Measurements from ENCODE around the gene TEX53. TPM values are rescaled to one million over a fixed set of nuclear protein-coding genes. Genes with fewer than 3 reads are reported as not detected.

TEX53 gene
- total RNA-seq, 1 experiment from 2014 or later = not detected

DNA sequence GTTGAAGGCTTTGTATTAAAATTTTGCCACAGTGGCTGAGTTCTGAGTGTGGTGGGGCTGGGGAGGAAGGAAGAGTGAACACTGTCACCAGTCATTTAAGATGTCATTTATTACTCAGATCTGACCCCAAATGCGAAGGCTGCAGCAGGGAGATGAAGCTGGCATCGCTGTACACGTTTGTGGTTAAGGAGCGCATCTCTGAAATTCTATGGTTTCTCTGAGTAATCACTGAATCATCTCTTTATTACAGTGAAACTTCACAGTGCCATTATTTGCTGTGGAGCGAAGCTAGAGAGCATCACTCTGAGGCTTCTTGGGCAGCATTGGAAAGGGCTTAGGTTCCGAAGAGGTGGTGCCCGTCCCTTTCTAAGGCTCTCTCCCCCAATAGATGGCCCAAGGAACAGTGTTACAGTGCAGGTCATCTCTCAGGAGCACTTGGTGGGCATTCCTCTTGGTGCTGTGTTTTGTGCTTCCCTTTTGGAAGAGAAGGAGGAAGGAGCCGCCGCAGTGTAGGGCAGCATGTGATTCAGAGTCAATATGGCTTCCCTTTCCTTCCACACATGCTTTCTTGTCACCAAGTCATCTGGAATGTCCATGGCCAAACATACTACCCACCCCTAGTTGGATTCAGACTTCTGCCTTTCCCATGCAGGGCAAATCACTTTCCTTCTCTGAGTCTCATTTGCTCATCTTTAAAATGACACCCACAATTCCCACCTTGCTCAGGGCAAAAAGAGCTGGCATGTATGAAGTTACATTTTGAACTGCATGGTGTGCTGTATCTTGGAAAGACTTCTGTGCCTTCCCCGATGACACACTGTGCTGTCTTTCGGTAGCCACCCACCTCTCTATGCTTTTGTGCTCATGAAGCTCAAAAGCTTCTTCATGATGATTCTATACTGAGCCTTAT is 33.7 kb upstream of the TEX53 start (continued):
- TF ChIP-seq, protein P1, sequence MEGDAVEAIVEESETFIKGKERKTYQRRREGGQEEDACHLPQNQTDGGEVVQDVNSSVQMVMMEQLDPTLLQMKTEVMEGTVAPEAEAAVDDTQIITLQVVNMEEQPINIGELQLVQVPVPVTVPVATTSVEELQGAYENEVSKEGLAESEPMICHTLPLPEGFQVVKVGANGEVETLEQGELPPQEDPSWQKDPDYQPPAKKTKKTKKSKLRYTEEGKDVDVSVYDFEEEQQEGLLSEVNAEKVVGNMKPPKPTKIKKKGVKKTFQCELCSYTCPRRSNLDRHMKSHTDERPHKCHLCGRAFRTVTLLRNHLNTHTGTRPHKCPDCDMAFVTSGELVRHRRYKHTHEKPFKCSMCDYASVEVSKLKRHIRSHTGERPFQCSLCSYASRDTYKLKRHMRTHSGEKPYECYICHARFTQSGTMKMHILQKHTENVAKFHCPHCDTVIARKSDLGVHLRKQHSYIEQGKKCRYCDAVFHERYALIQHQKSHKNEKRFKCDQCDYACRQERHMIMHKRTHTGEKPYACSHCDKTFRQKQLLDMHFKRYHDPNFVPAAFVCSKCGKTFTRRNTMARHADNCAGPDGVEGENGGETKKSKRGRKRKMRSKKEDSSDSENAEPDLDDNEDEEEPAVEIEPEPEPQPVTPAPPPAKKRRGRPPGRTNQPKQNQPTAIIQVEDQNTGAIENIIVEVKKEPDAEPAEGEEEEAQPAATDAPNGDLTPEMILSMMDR (IDR thresholded peaks at IDR 0.05 in 2 of 3, conservative IDR thresholded peaks at IDR 0.05 in 1 of 3; ENCODE audit: borderline replicate concordance in 1 of 3, insufficient read depth in 1 of 3, low read depth in 2 of 3, low read length in 2 of 3) = no peak
- peak; percentile 82 for TF ChIP-seq SRF (IDR thresholded peaks at IDR 0.05; ENCODE audit: low read depth)

DNA sequence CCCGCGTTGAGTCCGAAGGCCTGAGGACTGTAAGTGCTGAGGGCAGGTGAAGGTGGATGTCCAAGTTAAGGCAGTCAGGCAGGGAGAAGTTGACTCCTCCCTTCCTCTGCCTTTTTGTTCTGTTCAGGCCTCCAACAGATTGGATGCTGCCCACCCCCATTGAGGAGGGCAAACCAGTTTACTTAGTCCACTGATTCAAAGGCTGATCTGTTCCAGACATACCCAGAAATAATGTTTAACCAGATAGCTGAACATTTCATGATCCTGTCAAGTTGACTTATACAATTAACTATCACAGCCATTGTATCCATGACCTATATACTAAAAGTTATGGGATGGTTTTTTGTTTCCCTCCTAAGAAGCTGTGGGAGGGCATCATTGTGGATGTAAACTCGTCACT is 32.7 kb upstream of the TEX53 start:
- intact Hi-C loops (cut with micrococcal nuclease) = no loop called here
- H3K9ac ChIP-seq (ENCODE audit: low read length) = 0 out of 2 replicates have a peak overlapping the region, but pooled peaks have one; percentile 28
- peak overlapping the region; percentile 85 for H3K4me2 ChIP-seq (ENCODE audit: low read length)
- RAD21 ChIA-PET (ENCODE audit: low non-redundant PET in 1 of 2, low total read pairs in 2 of 2, uncharacterized antibody in 2 of 2, unreplicated experiment in 2 of 2) = interaction anchor here (0.6 kb wide), 2 partner anchors 8 to 328 kb away, joined by 3 read pairs; partner anchors contain the start of gene TEX48 (in 1 of the 2)
- BruUV-seq (replicated peaks) = no TSS peak
- POLR2A ChIA-PET = interaction anchor here (1.1 kb wide), 1 partner anchor 53 kb away, joined by 3 read pairs; no protein-coding TSS in a partner anchor
- H4K20me1 ChIP-seq (ENCODE audit: insufficient read depth) = no peaks in the 10 kb centered on the region
- no peaks in the 10 kb centered on the region for H3K9me2 ChIP-seq (ENCODE audit: insufficient read depth)
- no peak for ATAC-seq
- peaks cover 5% of the 10 kb centered on the region; the same call in 1 of the 2 replicates for H3K27me3 ChIP-seq (ENCODE audit: insufficient read depth, low read length)
- H2AFZ ChIP-seq (ENCODE audit: low read depth, low read length, poor library complexity, severe bottlenecking) = peak overlapping the region; percentile 36
- peaks cover 16 to 43% of the 10 kb centered on the region in 2 experiments for H3K4me1 ChIP-seq (ENCODE audit: control insufficient read depth in 1 of 2, insufficient read depth in 2 of 2, low read length in 2 of 2)
- no peaks in the 10 kb centered on the region for H3K36me3 ChIP-seq (ENCODE audit: control insufficient read depth in 1 of 2, insufficient read depth in 2 of 2, low read length in 2 of 2)
- no peaks in the 10 kb centered on the region for H3K79me2 ChIP-seq (ENCODE audit: insufficient read depth, low read length)
- H3K4me3 ChIP-seq (replicated peaks in 1 of 2; ENCODE audit: low read depth in 1 of 2, low read length in 2 of 2) = no peak overlapping the region
- TF ChIP-seq, protein P1 (IDR thresholded peaks at IDR 0.05 in 2 of 3, conservative IDR thresholded peaks at IDR 0.05 in 1 of 3; ENCODE audit: borderline replicate concordance in 1 of 3, insufficient read depth in 1 of 3, low read depth in 2 of 3, low read length in 2 of 3) = no peak
- TF ChIP-seq CEBPB (IDR thresholded peaks at IDR 0.05; ENCODE audit: low read depth) (no peak), JUND (IDR thresholded peaks at IDR 0.05) (no peak), EGR1 (IDR thresholded peaks at IDR 0.05; ENCODE audit: low read depth) (no peak)
- no peak overlapping the region for H3K27ac ChIP-seq (ENCODE audit: low read depth, low read length)
- CTCF ChIA-PET = interaction anchor here (1.6 to 2.1 kb wide), 2 partner anchors 8 to 9 kb away, joined by 5 to 9 read pairs; partner anchors contain the start of gene TEX48
- DNase-seq (ENCODE audit: low read depth, low spot score) = no peak
- no peaks in the 10 kb centered on the region for H3K9me3 ChIP-seq (ENCODE audit: control insufficient read depth in 1 of 2, insufficient read depth in 1 of 2, low read depth in 1 of 2, low read length in 2 of 2)
